ENCODE results near the gene ZRANB1.
"Not testable (repeated sequence)": the region's sequence is repeated elsewhere in the genome, so short reads cannot be mapped to it uniquely, and the experiment has no call there.

ZRANB1 gene

GRCh38 chr10:124987788-124988187 lies 45.9 kb downstream of the ZRANB1 start:
- TF ChIP-seq ZFX (IDR thresholded peaks at IDR 0.05; ENCODE audit: borderline replicate concordance): no peak
- TF ChIP-seq, protein P1, sequence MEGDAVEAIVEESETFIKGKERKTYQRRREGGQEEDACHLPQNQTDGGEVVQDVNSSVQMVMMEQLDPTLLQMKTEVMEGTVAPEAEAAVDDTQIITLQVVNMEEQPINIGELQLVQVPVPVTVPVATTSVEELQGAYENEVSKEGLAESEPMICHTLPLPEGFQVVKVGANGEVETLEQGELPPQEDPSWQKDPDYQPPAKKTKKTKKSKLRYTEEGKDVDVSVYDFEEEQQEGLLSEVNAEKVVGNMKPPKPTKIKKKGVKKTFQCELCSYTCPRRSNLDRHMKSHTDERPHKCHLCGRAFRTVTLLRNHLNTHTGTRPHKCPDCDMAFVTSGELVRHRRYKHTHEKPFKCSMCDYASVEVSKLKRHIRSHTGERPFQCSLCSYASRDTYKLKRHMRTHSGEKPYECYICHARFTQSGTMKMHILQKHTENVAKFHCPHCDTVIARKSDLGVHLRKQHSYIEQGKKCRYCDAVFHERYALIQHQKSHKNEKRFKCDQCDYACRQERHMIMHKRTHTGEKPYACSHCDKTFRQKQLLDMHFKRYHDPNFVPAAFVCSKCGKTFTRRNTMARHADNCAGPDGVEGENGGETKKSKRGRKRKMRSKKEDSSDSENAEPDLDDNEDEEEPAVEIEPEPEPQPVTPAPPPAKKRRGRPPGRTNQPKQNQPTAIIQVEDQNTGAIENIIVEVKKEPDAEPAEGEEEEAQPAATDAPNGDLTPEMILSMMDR (IDR thresholded peaks at IDR 0.05): no peak
- no peak overlapping the region for H3K27ac ChIP-seq

GRCh38 chr10:124988753-124989152 lies 46.8 kb downstream of the ZRANB1 start:
- not testable (repeated sequence) for H3K27ac ChIP-seq

DNA sequence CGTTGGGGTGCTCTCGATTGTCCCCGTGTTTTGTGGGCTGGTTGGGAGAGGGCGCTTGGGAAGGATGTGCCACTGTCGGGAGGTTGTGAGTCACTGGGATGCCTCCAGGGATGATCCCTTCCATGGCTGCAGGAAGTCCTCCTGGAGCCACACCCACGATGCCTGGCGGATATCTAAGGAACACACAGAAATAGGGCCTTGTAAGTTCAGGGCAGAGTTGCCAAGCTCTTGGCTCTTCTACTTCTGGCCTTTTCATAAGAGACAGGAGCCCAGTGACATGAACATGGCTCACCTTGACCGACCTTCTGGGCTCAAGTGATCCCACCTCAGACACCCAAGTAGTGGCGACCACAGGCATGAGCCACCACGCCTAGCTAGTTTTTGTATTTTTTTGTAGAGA lies 47.6 kb downstream of the ZRANB1 start:
- H3K27ac ChIP-seq: no peak overlapping the region
- TF ChIP-seq, protein P1 (IDR thresholded peaks at IDR 0.05): no peak
- no peak for TF ChIP-seq ZFX (IDR thresholded peaks at IDR 0.05; ENCODE audit: borderline replicate concordance)

DNA sequence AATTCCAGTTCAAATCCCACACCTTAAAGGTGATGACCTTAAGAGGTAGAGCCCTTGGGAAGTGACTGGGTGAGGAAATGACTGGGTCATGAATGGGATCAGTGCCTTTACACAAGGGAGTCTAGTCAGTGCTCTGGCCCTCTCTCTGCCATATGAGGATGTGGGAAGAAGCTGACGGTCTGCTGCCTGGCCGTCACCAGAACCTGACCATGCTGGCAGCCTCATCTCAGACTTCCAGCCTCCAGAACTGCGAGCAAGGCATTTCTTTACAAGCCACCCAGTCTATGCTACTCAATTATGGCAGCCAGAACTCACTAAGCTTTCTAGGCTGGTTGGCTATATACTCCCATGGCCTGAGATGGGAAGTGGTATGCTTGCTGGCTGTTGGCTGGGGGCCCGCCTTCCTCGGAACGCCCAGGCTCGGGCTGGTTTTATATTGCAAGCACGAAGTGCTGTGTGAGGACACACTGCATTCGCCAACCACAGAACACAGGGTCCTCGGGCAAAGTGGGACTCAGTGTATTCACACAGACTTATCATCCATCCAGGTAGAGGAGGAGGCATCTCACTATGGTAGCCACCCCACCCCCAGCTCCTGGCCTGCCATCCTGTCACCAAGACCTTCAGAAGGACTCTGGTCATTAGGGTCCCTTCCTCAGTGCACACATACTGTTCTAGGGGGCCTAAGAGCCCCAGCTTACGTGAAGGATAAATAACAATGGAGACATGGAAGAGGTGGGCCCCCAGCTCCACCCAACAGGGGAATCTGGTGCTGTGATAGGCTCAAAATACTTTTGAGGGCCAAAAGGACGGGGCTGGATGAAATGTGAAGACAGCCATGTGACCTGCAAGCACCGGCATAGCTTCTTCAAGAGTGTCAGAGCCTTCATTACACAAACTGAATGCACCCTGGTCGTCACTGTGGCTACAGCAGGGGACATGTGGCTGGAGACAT lies 49.0 kb downstream of the ZRANB1 start:
- H3K27ac ChIP-seq: no peak overlapping the region
- TF ChIP-seq, protein P1 (IDR thresholded peaks at IDR 0.05): no peak
- TF ChIP-seq ZFX (IDR thresholded peaks at IDR 0.05; ENCODE audit: borderline replicate concordance): no peak

GRCh38 chr10:124991835-124992234 lies 49.9 kb downstream of the ZRANB1 start:
- TF ChIP-seq, protein P1 (IDR thresholded peaks at IDR 0.05): no peak
- TF ChIP-seq ZFX (IDR thresholded peaks at IDR 0.05; ENCODE audit: borderline replicate concordance): no peak
- no peak overlapping the region for H3K27ac ChIP-seq

DNA sequence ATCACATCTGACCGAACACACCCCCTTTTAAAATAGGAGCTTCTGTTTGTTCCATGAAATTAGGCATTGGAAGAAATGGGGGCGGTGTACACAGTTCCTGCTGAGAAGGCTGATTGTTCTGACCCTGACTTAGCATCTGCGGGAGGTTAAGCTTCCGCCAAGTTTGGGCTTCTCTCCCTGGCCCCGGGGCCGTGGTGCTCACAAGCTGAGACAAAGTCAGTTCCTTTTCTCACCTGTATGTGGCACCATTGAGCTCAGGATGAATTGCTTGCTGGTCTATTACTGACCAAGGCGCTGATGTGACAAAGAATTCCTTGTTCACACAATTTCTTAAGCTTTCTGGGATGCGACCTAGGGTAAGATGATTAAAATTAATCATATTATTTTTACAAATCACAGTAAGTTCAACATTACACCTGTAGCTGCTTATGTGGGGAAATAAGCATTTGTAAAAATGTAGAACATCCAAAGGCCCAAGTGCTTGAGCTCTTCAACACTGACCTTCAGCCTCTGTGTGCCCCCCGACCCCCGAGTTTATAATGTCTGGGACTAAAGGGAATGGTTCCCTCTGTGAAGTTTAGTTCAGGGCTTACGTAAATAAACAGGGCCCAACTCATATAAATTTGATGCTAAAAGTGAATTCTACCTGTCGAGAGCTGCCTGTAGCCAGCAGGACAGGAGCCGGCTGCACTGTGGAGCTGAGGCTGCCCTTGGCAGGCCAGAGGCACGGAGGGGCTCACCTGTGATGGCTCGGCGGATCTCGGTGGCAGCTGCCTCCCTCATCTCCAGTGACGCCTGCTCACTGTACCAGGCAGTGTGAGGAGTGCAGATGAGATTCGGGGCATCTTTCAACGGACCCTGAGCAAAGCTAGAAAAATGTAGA lies 50.8 kb downstream of the ZRANB1 start:
- TF ChIP-seq, protein P1 (IDR thresholded peaks at IDR 0.05): peak; percentile 85
- no peak for TF ChIP-seq ZFX (IDR thresholded peaks at IDR 0.05; ENCODE audit: borderline replicate concordance)
- no peak overlapping the region for H3K27ac ChIP-seq

- H3K27ac ChIP-seq: no peak overlapping the region
- TF ChIP-seq, protein P1 (IDR thresholded peaks at IDR 0.05): no peak
- no peak for TF ChIP-seq ZFX (IDR thresholded peaks at IDR 0.05; ENCODE audit: borderline replicate concordance)
Measured at GRCh38 chr10:124993345-124993708, 51.4 kb downstream of the ZRANB1 start.

All from 22Rv1 (cell line).